HepG2 (cell line): ENCODE measurements around the gene CUL7.

Experiments
- CAMTA2 ChIP-seq: sonication (generic); formaldehyde crosslinking; IDR thresholded peaks from 2 replicates; pipeline ENCODE4 v1.4.0; 2020; ENCODE audit warnings: mild to moderate bottlenecking, missing genetic modification reagents, borderline replicate concordance
- CHD4 ChIP-seq: fragments of 200-600 bp; sonication (generic); IDR thresholded peaks from 2 replicates; pipeline ENCODE4 v1.7.0; 2017; ENCODE audit warnings: mild to moderate bottlenecking, low read length, borderline replicate concordance
- CTCF ChIP-seq: sonication (generic); formaldehyde crosslinking; IDR thresholded peaks from 2 replicates; pipeline ENCODE4 v1.5.0; 2020; ENCODE audit warnings: mild to moderate bottlenecking, missing genetic modification reagents, moderate library complexity
- E2F1 ChIP-seq: sonication (generic); formaldehyde crosslinking; IDR thresholded peaks from 2 replicates; pipeline ENCODE4 v1.5.0; 2020; ENCODE audit warnings: missing genetic modification reagents
- ELF4 ChIP-seq: sonication (generic); formaldehyde crosslinking; IDR thresholded peaks from 2 replicates; pipeline ENCODE4 v1.5.0; 2020; ENCODE audit warnings: missing genetic modification reagents, mild to moderate bottlenecking, moderate library complexity, borderline replicate concordance
- HNRNPL ChIP-seq: fragments of 200-400 bp; formaldehyde crosslinking; IDR thresholded peaks from 2 replicates; pipeline ENCODE4 v1.6.1; 2017; ENCODE audit warnings: mild to moderate bottlenecking, low read depth, low read length
- HOXA7 ChIP-seq: sonication (generic); formaldehyde crosslinking; IDR thresholded peaks from 2 replicates; pipeline ENCODE4 v1.8.1; 2022; ENCODE audit warnings: mild to moderate bottlenecking, missing genetic modification reagents, moderate library complexity
- NONO ChIP-seq, 2 experiments: fragments of 450-650 bp in 1 of 2; sonication (generic) in 1 of 2; formaldehyde crosslinking in 1 of 2; IDR thresholded peaks in 1 of 2; conservative IDR thresholded peaks in 1 of 2; 2 replicates each; pipeline versions ENCODE4 v1.6.1 to v1.8.0; 2017 to 2022; ENCODE audit warnings: mild to moderate bottlenecking in 1 of 2, missing genetic modification reagents in 1 of 2, moderate library complexity in 1 of 2
- PATZ1 ChIP-seq: sonication (generic); formaldehyde crosslinking; IDR thresholded peaks from 2 replicates; pipeline ENCODE4 v1.4.0; 2020; ENCODE audit warnings: missing genetic modification reagents

- no peak for TF ChIP-seq PATZ1 (CRISPR knock-in tag)
- TF ChIP-seq ELF4 (CRISPR knock-in tag): no peak
- TF ChIP-seq HNRNPL: no peak
- TF ChIP-seq CTCF (CRISPR knock-in tag): no peak
- no peak for TF ChIP-seq E2F1 (CRISPR knock-in tag)
- no peak for TF ChIP-seq HOXA7 (CRISPR knock-in tag)
- TF ChIP-seq NONO (IDR thresholded peaks at IDR 0.05): no peak
- TF ChIP-seq NONO (CRISPR knock-in tag; conservative IDR thresholded peaks at IDR 0.05): no peak
- TF ChIP-seq CAMTA2 (CRISPR knock-in tag): no peak
- TF ChIP-seq CHD4: no peak
Observed at GRCh38 chr6:42993445-42993844, 60.2 kb downstream of the CUL7 start.
